Measurements from ENCODE around the gene CALHM1.

- TF ChIP-seq POLR2A (IDR thresholded peaks at IDR 0.05; ENCODE audit: low read length) (no peak), GATA1 (IDR thresholded peaks at IDR 0.05; ENCODE audit: low read depth, low read length) (no peak)
Measured at GRCh38 chr10:103493916-103494877, 35.5 kb upstream of the CALHM1 start.

Data from erythroblast (primary cell).